HepG2 (cell line): ENCODE results near the gene SLC16A13.

Experiments used
- BHLHE40 ChIP-seq: IDR thresholded peaks from 2 replicates; pipeline ENCODE4 v1.6.1; 2011; ENCODE audit warnings: low read length, improper control_type of control experiment
- MAFF ChIP-seq: IDR thresholded peaks from 2 replicates; pipeline ENCODE4 v1.6.1; 2011; ENCODE audit warnings: low read depth, low read length, improper control_type of control experiment
- POLR2A ChIP-seq, 2 experiments: IDR thresholded peaks; 2 replicates each; pipeline ENCODE4 v1.6.1; 2011; ENCODE audit warnings: low read depth in 2 of 2, low read length in 2 of 2, mild to moderate bottlenecking in 1 of 2, moderate library complexity in 1 of 2; ENCODE audit not compliant: insufficient read depth in 1 of 2
- ZNF138 ChIP-seq: sonication (generic); formaldehyde crosslinking; IDR thresholded peaks from 2 replicates; pipeline ENCODE4 v1.5.0; 2020; ENCODE audit warnings: mild to moderate bottlenecking, low read depth, missing genetic modification reagents
- ZNF639 ChIP-seq: conservative IDR thresholded peaks from 2 replicates; pipeline ENCODE4 v1.6.1; 2018; ENCODE audit warnings: missing genetic modification reagents

- TF ChIP-seq BHLHE40 (no peak), ZNF138 (CRISPR knock-in tag) (no peak), MAFF (no peak), POLR2A (IDR thresholded peaks at IDR 0.05; ENCODE audit: insufficient read depth in 1 of 2, low read depth in 2 of 2, low read length in 2 of 2) (no peak), ZNF639 (CRISPR knock-in tag) (no peak)
These were observed 13.2 kb downstream of the SLC16A13 start for GRCh38 chr17:7048968-7049367.
